ENCODE results near the gene SMARCB1.

DNA sequence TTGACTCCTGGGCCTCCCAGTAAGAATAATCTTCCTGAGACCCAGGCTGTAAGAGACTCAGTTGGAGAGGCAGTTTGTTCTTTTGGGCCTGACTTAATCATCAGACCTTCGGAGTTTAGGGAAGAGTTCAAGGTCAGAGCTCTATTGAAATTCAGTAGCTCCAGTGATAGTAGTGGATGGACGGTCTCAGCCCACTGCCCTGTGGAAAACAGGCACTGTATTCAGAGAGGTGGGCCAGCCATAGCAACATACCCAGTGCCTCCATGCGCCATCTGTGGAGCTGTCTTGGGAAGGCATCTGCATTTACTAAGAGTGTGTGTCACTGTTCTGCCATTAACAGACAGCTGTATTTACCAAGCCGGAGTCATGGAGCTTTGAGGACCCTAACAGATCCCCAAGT, 2.9 kb downstream of the SMARCB1 start:
- TF ChIP-seq, protein P1, sequence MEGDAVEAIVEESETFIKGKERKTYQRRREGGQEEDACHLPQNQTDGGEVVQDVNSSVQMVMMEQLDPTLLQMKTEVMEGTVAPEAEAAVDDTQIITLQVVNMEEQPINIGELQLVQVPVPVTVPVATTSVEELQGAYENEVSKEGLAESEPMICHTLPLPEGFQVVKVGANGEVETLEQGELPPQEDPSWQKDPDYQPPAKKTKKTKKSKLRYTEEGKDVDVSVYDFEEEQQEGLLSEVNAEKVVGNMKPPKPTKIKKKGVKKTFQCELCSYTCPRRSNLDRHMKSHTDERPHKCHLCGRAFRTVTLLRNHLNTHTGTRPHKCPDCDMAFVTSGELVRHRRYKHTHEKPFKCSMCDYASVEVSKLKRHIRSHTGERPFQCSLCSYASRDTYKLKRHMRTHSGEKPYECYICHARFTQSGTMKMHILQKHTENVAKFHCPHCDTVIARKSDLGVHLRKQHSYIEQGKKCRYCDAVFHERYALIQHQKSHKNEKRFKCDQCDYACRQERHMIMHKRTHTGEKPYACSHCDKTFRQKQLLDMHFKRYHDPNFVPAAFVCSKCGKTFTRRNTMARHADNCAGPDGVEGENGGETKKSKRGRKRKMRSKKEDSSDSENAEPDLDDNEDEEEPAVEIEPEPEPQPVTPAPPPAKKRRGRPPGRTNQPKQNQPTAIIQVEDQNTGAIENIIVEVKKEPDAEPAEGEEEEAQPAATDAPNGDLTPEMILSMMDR (IDR thresholded peaks at IDR 0.05) = no peak
- no peak for TF ChIP-seq POLR2A (IDR thresholded peaks at IDR 0.05)
